SH-SY5Y (cell line): ENCODE measurements around the gene NRP1.

Experiments
- GATA2 ChIP-seq: IDR thresholded peaks from 2 replicates; pipeline ENCODE4 v1.6.1; 2011; ENCODE audit warnings: mild to moderate bottlenecking, low read depth, low read length
- GATA3 ChIP-seq: IDR thresholded peaks from 2 replicates; pipeline ENCODE4 v1.6.1; 2011; ENCODE audit warnings: low read depth, mild to moderate bottlenecking, low read length, moderate library complexity

- TF ChIP-seq GATA3: no peak
- no peak for TF ChIP-seq GATA2
Observed at GRCh38 chr10:33328253-33328652, 6.2 kb downstream of the NRP1 start.
